Urothelium cell line (cell line): ENCODE measurements around the gene CDS2.

ENCODE experiments used
- DNase-seq: peaks from one replicate; pipeline ENCODE4 v3.0.0; 2011; ENCODE audit warnings: low spot score, mixed read lengths
- FAIRE-seq: peaks from 2 replicates; lab custom pipeline; 2011; peaks lifted over from hg19 to GRCh38; lab: Jason Lieb, UNC

CDS2 gene

GRCh38 chr20:5149892-5150225 is 23.1 kb downstream of the CDS2 start:
- no peak for FAIRE-seq
- no peak for DNase-seq

DNA sequence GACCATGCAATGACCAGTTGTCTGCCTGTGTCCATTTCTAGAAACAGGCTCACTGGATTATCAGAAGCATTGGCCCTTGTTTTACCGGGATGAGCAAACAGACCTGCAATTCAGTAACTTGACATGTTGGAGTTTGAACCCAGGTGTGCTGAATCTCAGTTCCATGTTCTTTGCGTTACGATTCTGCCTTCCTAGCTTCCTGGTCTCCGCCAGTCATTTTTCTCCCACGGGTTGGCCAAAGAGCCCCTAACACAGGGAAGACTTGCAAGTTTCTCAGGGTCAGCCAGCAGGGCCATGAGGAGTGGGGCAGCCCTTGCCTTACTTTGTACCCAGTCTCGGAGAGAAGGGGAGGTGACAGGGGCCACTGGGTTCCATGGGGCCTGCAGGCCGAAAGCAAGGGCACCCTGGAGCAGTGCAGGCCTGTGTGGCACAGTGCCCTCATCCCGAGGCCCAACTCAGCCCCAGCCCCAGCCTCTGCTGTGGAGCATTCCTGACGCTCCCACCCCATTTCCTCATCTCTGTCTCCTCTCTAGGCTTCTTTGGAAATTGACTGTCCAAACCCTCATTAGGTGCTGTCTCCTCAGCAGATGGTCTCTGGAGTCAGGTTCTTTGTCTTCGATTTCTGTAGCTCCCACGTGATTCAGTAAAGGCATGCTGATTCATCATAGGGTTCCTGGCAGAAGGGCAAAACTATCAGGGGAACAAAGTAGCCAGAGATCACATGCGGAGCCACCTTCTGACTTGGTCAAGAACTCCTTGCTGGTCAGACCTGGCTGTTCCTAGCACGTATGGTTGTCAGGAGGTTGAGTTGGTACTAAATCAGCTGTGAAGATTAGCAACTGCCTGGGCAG is 23.6 kb downstream of the CDS2 start:
- FAIRE-seq, result no peak
- DNase-seq, result no peak

DNA sequence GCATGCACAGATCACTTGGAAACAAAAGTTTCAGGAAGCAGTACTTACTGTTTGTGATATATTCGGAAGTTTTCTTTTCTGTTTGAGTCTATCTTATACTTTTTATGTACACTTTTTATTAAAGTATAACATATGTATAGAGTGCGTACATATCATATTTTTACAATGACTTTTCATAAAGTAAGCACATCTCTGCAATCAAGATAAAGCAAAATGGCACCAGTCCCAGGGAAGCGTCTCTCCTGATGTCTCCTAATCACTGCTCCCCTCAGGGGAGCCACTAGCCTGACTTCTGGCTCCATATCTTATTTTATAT is 26.3 kb downstream of the CDS2 start:
- no peak for FAIRE-seq
- DNase-seq, result no peak

- no peak for FAIRE-seq
- DNase-seq, result no peak
Measured at GRCh38 chr20:5153612-5154542, 27.1 kb downstream of the CDS2 start.

DNA sequence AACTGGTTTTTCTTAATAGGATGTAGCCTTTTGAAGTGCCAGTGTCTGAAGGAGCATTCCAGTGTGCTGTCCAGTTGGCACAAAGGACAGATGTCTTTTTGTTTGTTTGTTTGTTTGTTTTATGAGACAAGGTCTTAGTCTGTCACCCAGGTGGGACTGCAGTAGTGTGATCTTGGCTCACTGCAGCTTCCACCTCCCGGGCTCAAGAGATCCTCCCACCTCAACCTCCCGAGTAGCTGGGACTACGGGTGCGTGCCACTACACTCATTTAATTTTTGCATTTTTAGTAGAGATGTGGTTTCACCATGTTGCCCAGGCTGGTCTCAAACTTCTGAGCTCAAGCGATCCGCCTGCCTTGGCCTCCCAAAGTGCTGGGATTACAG is 27.7 kb downstream of the CDS2 start:
- no peak for FAIRE-seq

DNA sequence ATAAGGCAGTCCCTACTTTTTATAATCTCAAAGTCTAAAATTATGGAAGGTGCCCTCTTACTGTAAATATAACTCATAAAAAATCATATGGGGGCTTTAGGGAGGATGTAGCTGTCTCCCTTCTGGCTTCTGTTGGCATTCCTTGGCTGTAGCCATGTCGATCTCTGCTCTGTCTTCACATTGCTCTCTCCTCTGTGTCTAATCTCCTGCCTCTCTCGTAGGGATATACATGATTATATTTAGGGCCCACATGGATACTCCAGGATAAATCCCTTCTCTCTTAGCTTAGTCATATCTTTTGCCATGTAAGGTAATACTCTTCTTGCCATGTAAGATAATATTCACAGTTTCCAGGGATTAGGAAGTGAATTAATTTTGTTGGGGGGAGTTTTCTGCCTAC is 28.6 kb downstream of the CDS2 start:
- no peak for FAIRE-seq
- no peak for DNase-seq

More for the DNA sequence above, 27.7 kb downstream of the CDS2 start:
- DNase-seq, result no peak

DNA sequence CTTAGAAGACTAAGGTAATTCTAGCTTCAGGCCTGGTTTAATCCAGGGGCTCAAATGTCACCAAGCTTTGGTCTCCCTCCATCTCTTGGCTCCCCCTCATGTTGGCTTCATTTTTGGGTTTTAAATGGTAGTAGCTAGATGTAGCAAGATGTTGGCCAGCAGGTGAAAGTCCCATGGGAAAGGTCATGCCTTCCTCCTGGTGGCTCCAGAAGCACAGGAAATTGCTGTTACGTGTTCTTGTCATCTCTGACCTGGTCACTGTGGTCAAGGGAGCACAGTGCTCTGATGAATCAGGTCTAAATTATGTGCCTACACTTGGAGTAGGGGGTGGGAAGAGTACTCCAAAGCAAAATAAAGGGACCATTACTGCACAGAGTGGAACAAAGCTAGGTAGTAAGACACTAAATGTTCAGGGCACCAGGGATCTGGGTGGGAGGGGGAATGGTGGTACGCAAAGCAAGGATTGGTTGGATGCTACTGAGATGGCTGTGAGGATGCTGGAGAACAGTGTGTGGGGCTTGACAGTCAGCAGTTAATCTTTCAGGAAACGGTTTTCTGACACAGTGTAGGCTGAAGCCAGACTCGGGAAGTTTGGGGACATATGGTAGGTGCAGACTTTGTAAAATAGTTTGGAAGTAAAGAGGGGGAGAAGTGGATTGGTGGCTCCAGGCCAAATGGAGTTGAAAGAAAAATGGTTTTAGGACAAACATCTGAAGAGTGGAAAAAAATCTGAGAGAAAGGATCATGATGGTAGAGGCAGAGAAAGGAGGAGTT is 30.1 kb downstream of the CDS2 start:
- FAIRE-seq (peak; percentile 59), DNase-seq (no peak)

- DNase-seq (no peak), FAIRE-seq (no peak)
Measured at GRCh38 chr20:5159928-5160327, 33.1 kb downstream of the CDS2 start.

DNA sequence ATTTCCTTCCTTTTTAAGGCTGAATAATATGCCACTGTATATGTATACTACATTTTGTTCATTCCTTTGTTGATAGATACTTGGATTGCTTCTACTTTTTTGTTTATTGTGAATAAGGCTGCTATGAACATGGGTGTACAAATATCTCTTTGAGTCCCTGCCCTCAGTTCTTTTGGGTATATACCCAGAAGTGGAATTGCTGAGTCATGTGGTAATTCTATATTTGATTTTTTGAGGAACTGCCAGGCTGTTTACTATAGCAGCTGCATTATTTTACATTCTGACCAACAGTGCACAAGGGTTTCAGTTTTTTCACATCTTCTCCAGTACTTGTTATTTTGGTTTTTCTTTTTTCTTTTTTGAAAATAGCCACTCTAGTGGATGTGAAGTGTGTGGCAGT is 34.1 kb downstream of the CDS2 start:
- no peak for FAIRE-seq
- no peak for DNase-seq

DNA sequence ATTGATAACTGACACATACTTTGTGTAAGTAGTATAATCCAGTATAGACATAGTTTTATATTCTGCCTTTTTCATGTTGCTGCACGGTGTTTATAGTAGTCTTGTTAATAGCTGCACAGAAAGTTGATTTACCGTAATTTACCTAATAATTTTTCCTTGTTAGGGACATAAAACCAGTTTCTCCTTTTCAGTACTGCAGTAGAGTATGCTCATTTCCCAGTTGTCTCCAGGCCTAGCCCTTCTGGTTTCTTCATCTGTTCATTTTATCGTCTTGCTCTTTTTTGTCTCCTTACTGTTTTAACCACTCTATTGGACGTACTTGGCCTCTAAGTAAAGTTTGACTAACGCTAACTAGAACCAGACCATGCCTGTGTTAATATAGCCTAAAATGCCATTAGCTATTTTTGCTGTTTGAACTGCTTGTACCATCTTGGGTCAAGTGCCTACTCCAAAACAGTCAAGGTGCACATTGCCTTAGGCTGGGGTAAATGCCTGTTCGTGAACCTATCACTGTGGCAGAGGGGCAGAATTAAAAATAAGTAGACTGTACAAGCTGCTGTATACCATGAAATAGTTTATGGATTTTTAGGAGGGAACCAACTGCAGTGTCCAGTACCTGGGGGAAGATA is 34.8 kb downstream of the CDS2 start:
- FAIRE-seq (no peak), DNase-seq (no peak)

DNA sequence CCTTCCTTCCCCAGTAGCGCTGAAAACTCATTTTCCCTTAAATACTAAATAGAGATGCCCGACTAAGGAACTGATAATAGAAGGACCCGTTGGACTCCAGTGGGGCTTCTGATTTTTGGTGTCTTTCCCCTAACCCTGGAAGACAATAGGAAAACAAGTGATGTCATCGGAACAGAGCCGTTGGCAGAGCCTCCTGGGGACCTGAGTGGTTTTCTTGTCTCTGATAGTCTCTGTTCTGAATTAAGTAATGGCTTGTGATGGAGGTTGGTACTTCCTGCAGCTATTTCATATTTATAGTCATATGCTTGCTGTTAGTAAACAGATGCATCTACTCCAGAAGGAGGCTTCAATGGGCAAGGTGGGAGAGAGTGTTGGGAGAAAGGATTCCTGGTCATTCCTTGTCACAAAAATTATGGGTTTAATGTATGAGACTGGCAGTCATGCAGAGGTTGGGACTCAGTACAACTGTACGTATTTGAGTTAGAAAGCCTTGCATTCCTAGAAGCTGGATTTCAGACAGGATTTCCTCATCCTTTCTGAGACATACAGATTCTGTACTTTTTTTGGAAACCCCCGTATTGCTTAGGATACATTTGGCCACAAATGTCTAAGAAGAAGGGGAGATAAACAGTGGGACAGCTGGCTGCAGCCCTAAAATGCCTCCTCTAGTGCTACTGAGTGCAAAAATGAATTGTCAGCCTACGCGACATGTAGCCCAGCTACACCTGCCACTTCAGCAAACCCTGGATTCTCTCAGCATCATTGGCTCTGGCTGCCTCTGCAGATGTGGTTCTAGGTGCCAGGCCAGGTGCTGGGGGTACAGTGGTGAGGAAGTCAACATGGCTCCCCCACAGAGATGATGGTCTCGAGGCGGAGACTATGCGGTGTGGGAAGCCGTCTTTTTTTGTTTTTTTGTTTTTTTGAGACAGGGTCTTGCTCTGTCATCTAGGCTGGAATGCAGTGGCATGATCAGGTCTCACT is 38.1 kb downstream of the CDS2 start:
- no peak for FAIRE-seq
- no peak for DNase-seq

- FAIRE-seq (no peak), DNase-seq (peak; percentile 78)
Measured at GRCh38 chr20:5168651-5169396, 42.0 kb downstream of the CDS2 start.

DNA sequence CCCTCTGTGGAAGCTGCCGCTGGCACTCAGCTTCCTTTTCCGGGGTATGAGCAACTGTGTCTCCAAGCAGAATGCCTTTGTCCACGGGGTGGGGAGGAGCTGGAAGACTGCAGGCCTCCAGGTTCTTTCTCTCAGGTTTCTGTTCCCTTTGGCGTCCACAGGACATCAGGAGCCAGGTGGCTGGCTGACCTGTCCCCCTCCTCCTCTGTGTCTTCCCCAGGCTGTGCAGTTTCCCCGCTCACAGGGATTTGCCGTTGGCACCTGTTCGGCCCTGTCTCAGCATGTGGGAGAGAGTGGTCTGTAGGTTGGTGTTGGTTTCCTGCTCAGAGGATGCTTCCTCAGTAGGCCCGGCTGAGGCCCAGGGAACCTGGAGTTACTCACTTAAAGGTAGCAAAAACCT is 43.5 kb downstream of the CDS2 start:
- FAIRE-seq, result no peak
- no peak for DNase-seq

DNA sequence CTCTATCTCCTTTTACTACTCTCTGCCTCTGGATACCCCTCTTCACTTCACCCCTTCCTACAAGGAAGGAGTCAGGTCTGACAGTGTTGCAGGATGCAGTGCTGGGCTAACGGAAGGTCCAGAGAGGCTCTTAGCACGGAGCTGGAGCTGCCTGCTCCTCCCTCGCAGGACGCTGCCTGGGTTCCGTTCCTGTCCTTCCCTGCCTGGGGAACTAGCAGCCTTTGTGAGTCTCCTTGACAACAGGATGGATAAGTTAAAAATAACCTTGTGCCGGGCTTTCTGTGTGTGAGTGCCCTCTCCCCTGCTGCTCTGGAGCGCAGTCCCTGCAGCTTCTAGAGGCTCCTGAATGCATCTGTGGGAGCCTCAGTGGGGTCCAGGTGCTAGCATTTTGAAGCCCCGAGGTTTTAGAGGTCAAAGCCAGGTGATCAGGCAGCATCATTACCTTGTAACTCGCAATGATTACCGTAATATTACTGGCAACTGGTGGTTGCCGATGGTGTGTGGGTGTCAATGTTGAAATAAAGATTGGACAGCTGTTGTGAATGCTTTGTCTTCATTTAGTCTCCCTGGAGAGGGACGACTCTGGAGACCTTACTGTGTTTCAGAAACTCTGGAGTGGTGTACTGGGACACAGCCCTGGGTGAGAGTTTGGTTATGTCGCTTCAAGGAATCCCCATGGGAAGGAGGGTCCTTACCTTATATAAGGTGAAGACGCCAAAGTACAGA is 44.4 kb downstream of the CDS2 start:
- no peak for FAIRE-seq

GRCh38 chr20:5171790-5172164 is 45.0 kb downstream of the CDS2 start:
- FAIRE-seq, result no peak

More for the DNA sequence above, 44.4 kb downstream of the CDS2 start:
- no peak for DNase-seq

GRCh38 chr20:5172167-5172601 is 45.4 kb downstream of the CDS2 start:
- FAIRE-seq (no peak), DNase-seq (no peak)

More at GRCh38 chr20:5171790-5172164, 45.0 kb downstream of the CDS2 start:
- no peak for DNase-seq

- FAIRE-seq, result no peak
- no peak for DNase-seq
Measured at GRCh38 chr20:5172903-5173463, 46.2 kb downstream of the CDS2 start.

GRCh38 chr20:5173751-5174150 is 46.9 kb downstream of the CDS2 start:
- FAIRE-seq, result no peak

More at GRCh38 chr20:5173751-5174150, 46.9 kb downstream of the CDS2 start:
- no peak for DNase-seq
